Brain microvascular endothelial cell (primary cell): Measurements from ENCODE around the gene NETO1.

ENCODE experiments used
- DNase-seq: peaks from one replicate; pipeline ENCODE4 v3.0.0-alpha.2; 2020
- H3K27ac ChIP-seq: fragments of 250-450 bp; sonication (Bioruptor Pico); 2 replicates; pipeline ENCODE4 v1.5.1; 2020; ENCODE audit warnings: mild to moderate bottlenecking, moderate library complexity
- H3K27me3 ChIP-seq: fragments of 250-450 bp; sonication (Bioruptor Pico); replicated peaks from 2 replicates; pipeline ENCODE4 v1.5.1; 2020; ENCODE audit warnings: mild to moderate bottlenecking
- H3K36me3 ChIP-seq: fragments of 250-450 bp; sonication (Bioruptor Pico); replicated peaks from 2 replicates; pipeline ENCODE4 v1.5.1; 2020; ENCODE audit warnings: mild to moderate bottlenecking
- H3K4me3 ChIP-seq: 2 replicates; pipeline ENCODE4 v1.5.1; 2011; ENCODE audit warnings: low read depth, mild to moderate bottlenecking, control low read depth, low read length, moderate library complexity
- CTCF ChIP-seq: IDR thresholded peaks from 2 replicates; pipeline ENCODE4 v1.5.1; 2011; ENCODE audit warnings: low read depth, mild to moderate bottlenecking, moderate library complexity, low read length, control low read depth, inconsistent platforms; ENCODE audit errors: missing control alignments
- in situ Hi-C: cut with HindIII; loops from 2 replicates; pipeline ENCODE4 v1.10.0; 2017; ENCODE audit warnings: low sequenced_read_pairs, low pct_ligation_motif_present

NETO1 gene

GRCh38 chr18:72752220-72752619 is 115.6 kb downstream of the NETO1 start:
- DNase-seq: no peak
- in situ Hi-C loops: no loop called here
- H3K27me3 ChIP-seq: no peaks in the 10 kb centered on the region
- no peak overlapping the region for H3K27ac ChIP-seq
- no peak overlapping the region for H3K4me3 ChIP-seq
- no peaks in the 10 kb centered on the region for H3K36me3 ChIP-seq
- TF ChIP-seq CTCF: no peak

GRCh38 chr18:72742002-72742401 is 125.8 kb downstream of the NETO1 start:
- no peak overlapping the region for H3K4me3 ChIP-seq
- TF ChIP-seq CTCF: no peak
- in situ Hi-C loops: no loop called here
- H3K36me3 ChIP-seq: no peaks in the 10 kb centered on the region
- DNase-seq: no peak
- H3K27me3 ChIP-seq: no peaks in the 10 kb centered on the region
- H3K27ac ChIP-seq: no peak overlapping the region

- DNase-seq: no peak
- in situ Hi-C loops: no loop called here
- H3K36me3 ChIP-seq: no peaks in the 10 kb centered on the region
- H3K27ac ChIP-seq: no peak overlapping the region
- no peak for TF ChIP-seq CTCF
- no peak overlapping the region for H3K4me3 ChIP-seq
- H3K27me3 ChIP-seq: no peaks in the 10 kb centered on the region
Observed at GRCh38 chr18:72738136-72738535, 129.7 kb downstream of the NETO1 start.

GRCh38 chr18:72727776-72728175 is 140.0 kb downstream of the NETO1 start:
- Histone ChIP-seq H3K27ac (no peak overlapping the region), H3K36me3 (no peaks in the 10 kb centered on the region), H3K4me3 (no peak overlapping the region), H3K27me3 (no peaks in the 10 kb centered on the region)
- DNase-seq: no peak
- in situ Hi-C loops: no loop called here
- no peak for TF ChIP-seq CTCF

GRCh38 chr18:72727038-72727655 is 140.6 kb downstream of the NETO1 start:
- Histone ChIP-seq H3K27me3 (no peaks in the 10 kb centered on the region), H3K4me3 (no peak overlapping the region), H3K27ac (no peak overlapping the region), H3K36me3 (no peaks in the 10 kb centered on the region)
- in situ Hi-C loops: no loop called here
- DNase-seq: no peak
- no peak for TF ChIP-seq CTCF

GRCh38 chr18:72726201-72726600 is 141.6 kb downstream of the NETO1 start:
- no peak overlapping the region for H3K27ac ChIP-seq
- no peaks in the 10 kb centered on the region for H3K36me3 ChIP-seq
- H3K27me3 ChIP-seq: no peaks in the 10 kb centered on the region
- no peak overlapping the region for H3K4me3 ChIP-seq
- in situ Hi-C loops: no loop called here
- no peak for DNase-seq
- TF ChIP-seq CTCF: no peak
